ENCODE results near the gene TCF4. TPM values are rescaled to one million over a fixed set of nuclear protein-coding genes. Genes with fewer than 3 reads are reported as not detected.

The TCF4 gene
- total RNA-seq, 1 experiment from 2014 or later: 261 TPM

DNA sequence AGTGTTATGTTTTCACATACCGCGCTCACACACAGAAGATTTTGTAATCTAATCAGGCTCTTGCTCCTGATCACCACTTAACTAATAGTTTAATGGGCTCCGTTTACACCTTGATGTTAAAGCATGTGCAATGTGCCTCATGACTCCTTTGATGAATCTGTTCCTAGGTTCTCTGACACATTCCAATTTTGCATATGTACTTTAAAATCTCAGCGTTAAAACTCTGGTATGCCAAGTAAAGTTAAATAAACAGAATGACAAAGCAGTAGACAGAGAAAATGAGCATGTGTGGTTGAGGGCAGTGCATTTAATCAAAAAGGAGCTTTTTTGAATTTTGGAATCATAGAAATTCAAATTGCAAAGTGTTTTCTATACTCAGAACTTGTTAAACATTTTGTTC is 96.4 kb downstream of the TCF4 start:
- Histone ChIP-seq H2AFZ (ENCODE audit: low read length) (no peak overlapping the region), H3K27me3 (ENCODE audit: low read length) (no peaks in the 10 kb centered on the region), H3K4me3 (ENCODE audit: low read length) (no peak overlapping the region), H3K9me2 (replicated peaks; ENCODE audit: insufficient read depth, low read length) (no peaks in the 10 kb centered on the region), H3K79me2 (ENCODE audit: low read length) (peaks cover 93% of the 10 kb centered on the region), H4K20me1 (ENCODE audit: insufficient read depth, low read depth, low read length) (no peaks in the 10 kb centered on the region), H3K4me2 (ENCODE audit: low read depth, low read length, poor library complexity, severe bottlenecking) (peak overlapping the region; percentile 48), H3K4me1 (ENCODE audit: low read length) (peaks cover 98% of the 10 kb centered on the region), H3K27ac (ENCODE audit: low read length) (peak overlapping the region; percentile 85), H3K36me3 (ENCODE audit: insufficient read depth, low read length) (no peaks in the 10 kb centered on the region), H3K9me3 (ENCODE audit: low read length) (no peaks in the 10 kb centered on the region), H3K9ac (ENCODE audit: low read length) (no peak overlapping the region)
- DNase-seq: no peak

DNA sequence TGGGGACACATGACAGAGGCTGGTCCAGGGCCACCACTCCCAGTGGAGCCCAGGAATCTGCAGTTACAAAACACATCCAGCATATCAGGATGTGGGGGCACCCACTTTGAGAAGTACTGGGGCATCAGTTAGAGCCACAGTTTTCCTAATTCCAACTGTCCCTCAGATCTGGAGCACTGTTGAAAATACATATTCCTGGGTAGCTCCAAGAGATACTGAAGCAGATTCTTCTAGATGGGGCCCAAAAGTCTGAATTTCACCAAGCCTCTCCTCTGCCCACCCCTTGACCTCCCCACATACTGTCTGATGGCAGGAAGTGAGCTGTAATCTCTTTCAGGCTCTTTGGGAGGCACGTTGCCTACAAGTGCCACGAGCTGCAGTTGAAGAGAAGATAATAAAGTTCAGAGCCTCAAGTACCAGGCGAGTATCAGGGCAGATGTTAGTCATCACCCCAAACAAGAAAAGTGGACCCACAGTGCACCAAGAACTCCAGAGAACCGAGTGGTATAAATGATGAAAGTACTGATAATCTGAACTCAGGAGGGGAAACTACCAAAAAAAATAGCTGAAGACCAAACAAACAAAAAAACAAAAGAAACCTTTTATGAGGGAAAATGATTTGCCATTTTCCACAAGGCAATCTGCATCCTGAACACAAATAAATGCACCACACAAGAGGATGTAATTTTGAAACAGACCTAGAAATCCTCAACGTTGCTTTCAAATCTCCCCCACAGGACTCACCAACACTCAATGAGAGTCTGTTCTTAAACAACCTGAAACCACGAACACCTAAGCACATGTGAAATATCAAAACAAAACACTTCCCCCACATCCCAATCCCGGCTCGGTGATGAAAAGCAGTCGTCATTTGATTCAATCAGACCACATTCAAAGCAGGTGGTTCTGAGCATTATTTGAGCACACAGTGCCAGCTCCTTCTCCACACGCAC is 98.7 kb downstream of the TCF4 start:
- peak overlapping the region; percentile 85 for H3K27ac ChIP-seq (ENCODE audit: low read length)
- no peaks in the 10 kb centered on the region for H3K27me3 ChIP-seq (ENCODE audit: low read length)
- H3K4me3 ChIP-seq (ENCODE audit: low read length): peak overlapping the region; percentile 19; the same call in 1 of the 2 replicates
- no peaks in the 10 kb centered on the region for H4K20me1 ChIP-seq (ENCODE audit: insufficient read depth, low read depth, low read length)
- peak overlapping the region; percentile 38 for H3K9ac ChIP-seq (ENCODE audit: low read length)
- H3K36me3 ChIP-seq (ENCODE audit: insufficient read depth, low read length): no peaks in the 10 kb centered on the region
- peaks cover 94% of the 10 kb centered on the region for H3K79me2 ChIP-seq (ENCODE audit: low read length)
- no peaks in the 10 kb centered on the region for H3K9me2 ChIP-seq (replicated peaks; ENCODE audit: insufficient read depth, low read length)
- H3K9me3 ChIP-seq (ENCODE audit: low read length): no peaks in the 10 kb centered on the region
- peak overlapping the region; percentile 48 for H3K4me2 ChIP-seq (ENCODE audit: low read depth, low read length, poor library complexity, severe bottlenecking)
- no peak overlapping the region for H2AFZ ChIP-seq (ENCODE audit: low read length)
- peaks cover 95% of the 10 kb centered on the region for H3K4me1 ChIP-seq (ENCODE audit: low read length)
- peak; percentile 78 for DNase-seq

- peaks cover 94% of the 10 kb centered on the region for H3K79me2 ChIP-seq (ENCODE audit: low read length)
- H3K4me2 ChIP-seq (ENCODE audit: low read depth, low read length, poor library complexity, severe bottlenecking): peak overlapping the region; percentile 48
- peak overlapping the region; percentile 38; the same call in 1 of the 2 replicates for H3K9ac ChIP-seq (ENCODE audit: low read length)
- H3K9me3 ChIP-seq (ENCODE audit: low read length): no peaks in the 10 kb centered on the region
- no peak overlapping the region for H3K4me3 ChIP-seq (ENCODE audit: low read length)
- no peaks in the 10 kb centered on the region for H4K20me1 ChIP-seq (ENCODE audit: insufficient read depth, low read depth, low read length)
- H3K27me3 ChIP-seq (ENCODE audit: low read length): no peaks in the 10 kb centered on the region
- no peaks in the 10 kb centered on the region for H3K36me3 ChIP-seq (ENCODE audit: insufficient read depth, low read length)
- peaks cover 90% of the 10 kb centered on the region for H3K4me1 ChIP-seq (ENCODE audit: low read length)
- no peak for DNase-seq
- H3K9me2 ChIP-seq (replicated peaks; ENCODE audit: insufficient read depth, low read length): no peaks in the 10 kb centered on the region
- no peak overlapping the region for H2AFZ ChIP-seq (ENCODE audit: low read length)
- peak overlapping the region; percentile 85 for H3K27ac ChIP-seq (ENCODE audit: low read length)
Measured at GRCh38 chr18:55488473-55488872, 99.5 kb downstream of the TCF4 start.

- peaks cover 96% of the 10 kb centered on the region for H3K79me2 ChIP-seq (ENCODE audit: low read length)
Measured at GRCh38 chr18:55487997-55488396, 100.0 kb downstream of the TCF4 start.

GRCh38 chr18:55486936-55487335 is 101.1 kb downstream of the TCF4 start:
- Histone ChIP-seq H3K36me3 (ENCODE audit: insufficient read depth, low read length) (no peaks in the 10 kb centered on the region), H2AFZ (ENCODE audit: low read length) (no peak overlapping the region), H3K4me2 (ENCODE audit: low read depth, low read length, poor library complexity, severe bottlenecking) (no peak overlapping the region), H3K9me2 (replicated peaks; ENCODE audit: insufficient read depth, low read length) (no peaks in the 10 kb centered on the region), H3K4me1 (ENCODE audit: low read length) (peaks cover 82% of the 10 kb centered on the region), H3K79me2 (ENCODE audit: low read length) (peaks cover 96% of the 10 kb centered on the region), H3K9ac (ENCODE audit: low read length) (no peak overlapping the region), H4K20me1 (ENCODE audit: insufficient read depth, low read depth, low read length) (no peaks in the 10 kb centered on the region), H3K27ac (ENCODE audit: low read length) (peak overlapping the region; percentile 85; the same call in 1 of the 2 replicates), H3K27me3 (ENCODE audit: low read length) (no peaks in the 10 kb centered on the region), H3K9me3 (ENCODE audit: low read length) (no peaks in the 10 kb centered on the region), H3K4me3 (ENCODE audit: low read length) (no peak overlapping the region)
- DNase-seq: no peak

More at GRCh38 chr18:55487997-55488396, 100.0 kb downstream of the TCF4 start:
- no peaks in the 10 kb centered on the region for H3K9me2 ChIP-seq (replicated peaks; ENCODE audit: insufficient read depth, low read length)
- H3K4me1 ChIP-seq (ENCODE audit: low read length): peaks cover 88% of the 10 kb centered on the region
- H3K9ac ChIP-seq (ENCODE audit: low read length): no peak overlapping the region
- no peak for DNase-seq
- no peaks in the 10 kb centered on the region for H3K27me3 ChIP-seq (ENCODE audit: low read length)
- peak overlapping the region; percentile 48 for H3K4me2 ChIP-seq (ENCODE audit: low read depth, low read length, poor library complexity, severe bottlenecking)
- no peak overlapping the region for H3K4me3 ChIP-seq (ENCODE audit: low read length)
- H3K27ac ChIP-seq (ENCODE audit: low read length): peak overlapping the region; percentile 85
- H4K20me1 ChIP-seq (ENCODE audit: insufficient read depth, low read depth, low read length): no peaks in the 10 kb centered on the region
- no peaks in the 10 kb centered on the region for H3K36me3 ChIP-seq (ENCODE audit: insufficient read depth, low read length)
- no peaks in the 10 kb centered on the region for H3K9me3 ChIP-seq (ENCODE audit: low read length)
- no peak overlapping the region for H2AFZ ChIP-seq (ENCODE audit: low read length)

DNA sequence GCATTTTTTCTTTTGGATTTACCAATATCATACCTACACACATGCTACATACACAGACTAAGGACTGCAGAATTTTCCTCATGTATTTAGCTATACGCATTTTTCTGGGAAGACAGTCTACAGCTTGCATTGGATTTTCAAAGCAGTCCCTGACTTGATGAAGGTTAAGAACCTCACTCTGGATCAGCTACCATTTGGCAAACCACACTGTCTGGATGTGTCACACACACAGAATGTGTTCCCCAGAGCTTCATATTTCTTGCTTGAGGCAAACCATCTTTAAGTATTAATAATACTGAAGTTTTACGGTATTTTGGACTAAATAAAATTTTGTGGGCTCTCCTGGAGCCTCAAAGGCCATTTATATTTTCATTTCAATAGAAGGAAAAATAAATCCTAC is 102.3 kb downstream of the TCF4 start:
- H3K9me3 ChIP-seq (ENCODE audit: low read length): no peaks in the 10 kb centered on the region
- H3K27me3 ChIP-seq (ENCODE audit: low read length): no peaks in the 10 kb centered on the region
- no peak overlapping the region for H2AFZ ChIP-seq (ENCODE audit: low read length)
- DNase-seq: no peak
- peaks cover 93% of the 10 kb centered on the region for H3K79me2 ChIP-seq (ENCODE audit: low read length)
- no peaks in the 10 kb centered on the region for H3K9me2 ChIP-seq (replicated peaks; ENCODE audit: insufficient read depth, low read length)
- no peaks in the 10 kb centered on the region for H3K36me3 ChIP-seq (ENCODE audit: insufficient read depth, low read length)
- no peak overlapping the region for H3K4me3 ChIP-seq (ENCODE audit: low read length)
- no peaks in the 10 kb centered on the region for H4K20me1 ChIP-seq (ENCODE audit: insufficient read depth, low read depth, low read length)
- no peak overlapping the region for H3K9ac ChIP-seq (ENCODE audit: low read length)
- H3K4me1 ChIP-seq (ENCODE audit: low read length): peaks cover 69% of the 10 kb centered on the region
- peak overlapping the region; percentile 63 for H3K27ac ChIP-seq (ENCODE audit: low read length)
- H3K4me2 ChIP-seq (ENCODE audit: low read depth, low read length, poor library complexity, severe bottlenecking): no peak overlapping the region

GRCh38 chr18:55484773-55485172 is 103.2 kb downstream of the TCF4 start:
- H3K9ac ChIP-seq (ENCODE audit: low read length): no peak overlapping the region
- no peaks in the 10 kb centered on the region for H3K9me2 ChIP-seq (replicated peaks; ENCODE audit: insufficient read depth, low read length)
- no peak for DNase-seq
- no peak overlapping the region for H3K4me3 ChIP-seq (ENCODE audit: low read length)
- H3K36me3 ChIP-seq (ENCODE audit: insufficient read depth, low read length): no peaks in the 10 kb centered on the region
- H3K4me2 ChIP-seq (ENCODE audit: low read depth, low read length, poor library complexity, severe bottlenecking): no peak overlapping the region
- H3K27me3 ChIP-seq (ENCODE audit: low read length): no peaks in the 10 kb centered on the region
- H2AFZ ChIP-seq (ENCODE audit: low read length): no peak overlapping the region
- no peaks in the 10 kb centered on the region for H4K20me1 ChIP-seq (ENCODE audit: insufficient read depth, low read depth, low read length)
- H3K4me1 ChIP-seq (ENCODE audit: low read length): peaks cover 67% of the 10 kb centered on the region
- peak overlapping the region; percentile 63 for H3K27ac ChIP-seq (ENCODE audit: low read length)
- H3K9me3 ChIP-seq (ENCODE audit: low read length): no peaks in the 10 kb centered on the region
- peaks cover 93% of the 10 kb centered on the region for H3K79me2 ChIP-seq (ENCODE audit: low read length)

DNA sequence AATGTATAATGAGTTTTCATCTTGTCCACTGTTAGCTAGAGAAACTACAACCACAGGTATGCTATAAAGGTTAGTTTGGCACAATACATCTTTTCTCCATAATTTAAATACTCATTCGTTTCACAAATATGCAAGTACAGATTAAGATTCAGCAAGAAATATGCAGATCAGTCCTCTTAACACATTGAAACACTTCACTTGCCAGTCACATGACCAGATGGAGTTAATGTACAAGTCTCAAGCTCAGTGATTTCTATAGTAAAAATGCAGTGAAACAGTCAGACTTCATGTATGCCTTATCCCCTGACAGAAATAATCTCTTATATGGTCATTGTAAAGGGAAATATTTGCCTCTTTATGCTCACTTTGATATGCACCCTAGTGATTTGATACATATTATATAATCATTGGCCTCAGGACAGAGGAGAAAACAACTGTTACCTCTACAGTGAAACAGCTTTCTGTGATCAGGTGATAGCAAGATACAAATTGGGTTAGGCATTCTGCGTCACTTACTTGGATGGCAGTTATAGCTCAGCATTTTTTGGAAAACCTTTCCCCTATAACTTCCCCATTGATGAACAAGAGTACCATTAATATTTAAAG is 104.6 kb downstream of the TCF4 start:
- Histone ChIP-seq H3K79me2 (ENCODE audit: low read length) (peaks cover 93% of the 10 kb centered on the region), H3K4me2 (ENCODE audit: low read depth, low read length, poor library complexity, severe bottlenecking) (no peak overlapping the region), H3K9ac (ENCODE audit: low read length) (no peak overlapping the region), H4K20me1 (ENCODE audit: insufficient read depth, low read depth, low read length) (no peaks in the 10 kb centered on the region), H3K27me3 (ENCODE audit: low read length) (no peaks in the 10 kb centered on the region), H3K4me1 (ENCODE audit: low read length) (peaks cover 67% of the 10 kb centered on the region), H3K9me3 (ENCODE audit: low read length) (no peaks in the 10 kb centered on the region), H3K4me3 (ENCODE audit: low read length) (no peak overlapping the region), H2AFZ (ENCODE audit: low read length) (no peak overlapping the region), H3K27ac (ENCODE audit: low read length) (peak overlapping the region; percentile 25; the same call in 1 of the 2 replicates), H3K36me3 (ENCODE audit: insufficient read depth, low read length) (no peaks in the 10 kb centered on the region), H3K9me2 (replicated peaks; ENCODE audit: insufficient read depth, low read length) (no peaks in the 10 kb centered on the region)
- DNase-seq: no peak
